NCI-H2171 treated with DMSO at 0.1 percent for 48 hours (cell line): ENCODE measurements around the gene CBLC.

ENCODE experiments used
- DNase-seq: peaks from one replicate; lab custom pipeline; 2025; lab: John Stamatoyannopoulos, UW

Gene CBLC, protein sequence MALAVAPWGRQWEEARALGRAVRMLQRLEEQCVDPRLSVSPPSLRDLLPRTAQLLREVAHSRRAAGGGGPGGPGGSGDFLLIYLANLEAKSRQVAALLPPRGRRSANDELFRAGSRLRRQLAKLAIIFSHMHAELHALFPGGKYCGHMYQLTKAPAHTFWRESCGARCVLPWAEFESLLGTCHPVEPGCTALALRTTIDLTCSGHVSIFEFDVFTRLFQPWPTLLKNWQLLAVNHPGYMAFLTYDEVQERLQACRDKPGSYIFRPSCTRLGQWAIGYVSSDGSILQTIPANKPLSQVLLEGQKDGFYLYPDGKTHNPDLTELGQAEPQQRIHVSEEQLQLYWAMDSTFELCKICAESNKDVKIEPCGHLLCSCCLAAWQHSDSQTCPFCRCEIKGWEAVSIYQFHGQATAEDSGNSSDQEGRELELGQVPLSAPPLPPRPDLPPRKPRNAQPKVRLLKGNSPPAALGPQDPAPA

DNA sequence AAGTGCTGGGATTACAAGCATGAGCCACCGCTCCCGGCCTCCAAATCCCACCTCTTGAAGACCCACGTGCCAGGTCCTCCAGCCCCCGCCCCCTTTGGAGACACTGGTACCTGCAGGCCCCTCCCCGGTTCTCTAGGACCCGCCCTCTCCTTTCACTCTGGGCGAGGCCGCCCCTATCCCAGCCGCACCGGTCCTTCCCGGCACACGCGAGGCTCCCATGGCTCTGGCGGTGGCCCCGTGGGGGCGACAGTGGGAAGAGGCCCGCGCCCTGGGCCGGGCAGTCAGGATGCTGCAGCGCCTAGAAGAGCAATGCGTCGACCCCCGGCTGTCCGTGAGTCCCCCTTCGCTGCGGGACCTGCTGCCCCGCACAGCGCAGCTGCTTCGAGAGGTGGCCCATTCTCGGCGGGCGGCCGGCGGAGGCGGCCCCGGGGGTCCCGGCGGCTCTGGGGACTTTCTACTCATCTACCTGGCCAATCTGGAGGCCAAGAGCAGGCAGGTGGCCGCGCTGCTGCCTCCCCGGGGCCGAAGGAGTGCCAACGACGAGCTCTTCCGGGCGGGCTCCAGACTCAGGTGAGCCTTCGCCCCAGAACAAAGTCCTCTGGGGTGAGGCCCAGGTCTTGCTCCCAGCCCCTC, at the start of gene CBLC:
Gene CBLC, plus strand, starts transcription at position 176 of the 633 bp plus-strand sequence. Its CDS starts 42 bp downstream, at position 218.
- DNase-seq: peak; percentile 13

- no peak for DNase-seq
These were observed 49.5 kb upstream of the CBLC start for GRCh38 chr19:44728178-44728577.

DNA sequence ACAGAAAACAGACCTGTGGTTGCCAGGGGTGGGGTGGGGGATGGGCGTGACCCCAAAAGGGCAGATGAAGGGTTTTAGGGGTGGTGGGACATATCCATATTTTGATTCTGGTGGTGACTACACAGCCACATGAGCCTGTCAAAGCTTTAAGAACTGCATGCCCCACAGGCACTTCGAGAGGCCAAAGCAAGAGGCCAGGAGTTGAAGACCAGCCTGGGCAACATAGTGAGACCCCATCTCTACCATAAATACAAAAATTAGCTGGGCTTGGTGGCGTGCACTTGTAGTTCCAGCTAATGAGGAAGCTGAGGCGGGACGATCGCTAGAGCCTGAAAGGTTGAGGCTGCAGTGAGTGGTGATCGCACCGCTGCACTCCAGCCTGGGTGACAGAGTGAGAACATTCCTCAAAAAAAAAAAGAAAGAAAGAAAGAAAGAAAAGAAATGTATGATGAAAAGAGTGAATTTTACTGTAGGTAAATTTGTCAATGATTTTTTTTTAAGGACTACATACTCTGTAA, 48.1 kb upstream of the CBLC start:
- no peak for DNase-seq

GRCh38 chr19:44731081-44731480, 46.6 kb upstream of the CBLC start:
- no peak for DNase-seq

- no peak for DNase-seq
These were observed 46.1 kb upstream of the CBLC start for GRCh38 chr19:44731622-44732021.

DNA sequence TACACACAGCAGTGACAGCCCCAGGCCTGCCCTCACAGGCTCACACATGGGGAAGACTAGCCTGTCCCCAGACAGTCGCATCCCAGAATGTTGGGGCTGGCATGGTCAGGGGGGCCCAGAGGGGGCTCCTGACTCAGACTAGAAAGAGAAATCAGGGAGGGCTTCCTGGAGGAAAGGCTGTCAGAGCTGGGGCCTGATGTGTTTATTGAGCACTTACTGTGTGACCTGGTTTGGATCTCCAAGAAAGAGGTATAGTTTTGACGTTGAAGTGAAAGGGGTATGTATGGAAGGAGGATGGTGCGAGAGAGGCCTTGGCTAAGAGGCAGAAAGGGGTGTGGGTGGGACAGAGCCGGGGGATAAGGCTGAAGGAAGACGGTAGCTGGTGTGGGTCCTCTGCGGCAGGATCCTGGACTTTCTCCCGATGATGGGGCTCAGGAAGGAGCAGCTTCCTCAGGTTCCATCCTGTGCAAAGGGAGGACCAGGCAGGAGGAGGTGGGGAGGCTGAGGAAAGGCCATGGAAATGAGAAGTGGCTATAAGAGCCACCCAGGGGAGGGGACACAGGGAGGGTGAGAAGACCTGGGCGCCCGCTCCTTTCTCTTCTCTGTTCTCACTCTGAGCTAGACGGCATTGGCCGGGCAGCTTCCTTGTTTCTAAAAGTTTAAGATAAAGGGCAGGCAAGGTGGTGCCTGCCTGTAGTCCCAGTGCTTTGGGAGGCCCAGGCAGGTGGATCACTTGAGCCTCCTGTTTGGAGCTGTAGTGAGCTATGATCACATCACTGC, 45.3 kb upstream of the CBLC start:
- no peak for DNase-seq

- DNase-seq: no peak
These were observed 43.3 kb upstream of the CBLC start for GRCh38 chr19:44734357-44734756.

- DNase-seq: no peak
These were observed 42.7 kb upstream of the CBLC start for GRCh38 chr19:44735011-44735410.

DNA sequence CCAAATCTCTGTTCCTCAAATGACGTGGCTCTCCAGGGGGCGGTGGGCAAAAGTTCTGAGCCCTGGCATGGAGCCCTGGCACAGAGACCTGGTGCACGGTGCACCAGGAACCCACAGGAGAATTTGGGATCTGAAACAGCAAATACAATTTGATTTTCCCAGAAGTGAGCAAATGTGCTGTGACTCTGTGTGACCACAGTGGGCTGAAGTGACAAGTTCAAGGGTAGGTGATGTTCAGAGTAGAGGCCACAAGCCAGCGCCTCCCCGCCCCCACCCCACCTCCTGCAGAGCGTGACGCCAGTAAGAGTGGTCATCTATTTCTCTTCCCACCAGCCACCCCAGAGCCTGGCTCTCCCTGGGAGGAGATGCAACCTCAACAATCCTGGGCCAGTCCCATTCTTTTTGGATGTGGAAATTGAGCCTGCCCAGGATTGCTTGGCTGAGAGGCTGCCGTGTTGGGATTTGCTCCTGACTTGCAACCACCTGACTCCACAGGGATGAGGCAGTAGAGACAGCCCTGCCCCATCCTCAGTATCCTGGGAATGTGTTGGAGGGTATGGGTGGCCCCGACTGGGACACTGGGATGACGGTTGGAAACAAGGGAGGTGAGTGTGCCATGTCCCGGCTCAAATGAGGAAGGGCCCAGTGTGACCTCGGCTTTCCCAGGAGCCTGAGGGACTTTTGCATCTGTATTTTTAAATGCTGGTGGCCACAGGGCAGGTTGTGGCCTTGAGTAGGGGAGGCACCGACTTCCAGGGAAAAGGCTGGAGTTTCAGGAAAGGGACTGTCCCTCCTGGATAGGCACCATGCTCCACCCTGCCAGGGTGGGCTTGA, 40.2 kb upstream of the CBLC start:
- no peak for DNase-seq

GRCh38 chr19:44738136-44738535, 39.6 kb upstream of the CBLC start:
- DNase-seq: no peak

DNA sequence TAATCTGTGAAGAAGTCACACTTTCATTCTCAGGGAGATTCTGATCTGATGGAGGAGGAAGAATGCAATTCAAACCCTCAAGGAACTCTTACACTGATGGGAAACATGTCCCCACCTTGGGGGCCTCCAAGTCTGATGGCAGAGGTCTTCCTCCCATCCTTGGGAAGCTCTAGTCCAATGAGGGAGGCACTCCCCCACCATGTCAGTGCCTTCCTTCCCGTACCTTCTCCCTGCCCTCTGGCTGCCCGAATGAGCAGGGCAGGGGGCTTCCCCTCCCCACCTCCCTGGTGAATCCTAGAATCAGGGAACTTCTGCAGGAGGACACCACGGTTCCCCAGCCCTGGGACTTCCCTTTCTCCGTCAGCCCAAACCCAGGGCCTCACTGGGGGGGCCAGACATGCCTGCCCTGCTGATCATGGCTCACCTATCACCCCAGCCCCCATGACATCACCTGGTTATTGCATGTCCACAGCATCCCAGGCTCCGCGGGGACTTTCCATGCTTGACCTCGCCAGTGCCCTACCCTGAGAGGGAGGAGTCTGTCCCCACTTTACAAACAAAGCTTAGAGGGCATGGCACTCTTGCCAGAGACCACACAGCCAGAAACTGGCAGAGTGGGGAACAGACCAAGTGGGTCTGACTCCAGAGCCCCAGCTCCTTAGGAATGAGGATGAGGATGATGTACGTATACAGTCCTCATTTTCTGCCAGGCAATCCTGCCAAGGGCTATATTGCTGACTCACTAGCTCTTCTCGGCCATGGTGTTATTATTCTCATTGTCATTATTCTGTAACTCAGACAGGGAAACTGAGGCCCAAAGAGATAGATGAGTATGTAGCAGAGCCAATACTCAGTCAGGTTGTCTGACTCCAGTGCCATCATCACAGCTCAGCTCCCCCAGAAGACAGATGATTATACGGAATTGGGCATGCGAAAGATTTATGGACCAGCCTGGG, 38.8 kb upstream of the CBLC start:
- no peak for DNase-seq

- DNase-seq: no peak
These were observed 37.3 kb upstream of the CBLC start for GRCh38 chr19:44740351-44740824.

- DNase-seq: no peak
These were observed 36.4 kb upstream of the CBLC start for GRCh38 chr19:44741258-44741731.

GRCh38 chr19:44741841-44742329, 35.8 kb upstream of the CBLC start:
- DNase-seq: peak; percentile 71

- DNase-seq: no peak
These were observed 35.2 kb upstream of the CBLC start for GRCh38 chr19:44742330-44743061.

- DNase-seq: no peak
These were observed 32.8 kb upstream of the CBLC start for GRCh38 chr19:44744871-44745332.

DNA sequence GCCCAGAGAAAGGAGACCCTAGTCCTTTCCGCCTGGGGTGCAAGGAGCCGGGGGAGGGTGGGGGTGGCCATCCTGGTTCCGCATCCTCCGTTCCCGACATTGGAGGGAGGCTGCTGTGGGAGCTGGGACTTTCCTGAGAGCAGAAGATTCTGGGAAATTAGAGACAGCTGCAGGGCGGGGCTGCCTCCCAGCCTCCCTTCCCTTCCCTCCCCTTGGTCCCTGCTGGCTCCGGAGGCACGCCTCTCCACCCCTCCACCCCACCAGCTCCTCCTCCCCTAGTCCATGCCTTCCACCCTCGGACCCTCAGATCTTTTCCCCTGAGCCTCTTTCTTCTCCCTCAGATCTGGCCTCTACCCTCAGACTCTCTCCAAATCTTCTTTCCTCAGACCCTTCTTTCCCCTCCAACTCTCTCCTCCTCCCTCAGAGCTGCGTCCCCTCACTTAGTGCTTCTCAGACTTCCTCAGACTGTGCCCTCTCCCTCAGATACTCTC, 32.3 kb upstream of the CBLC start:
- DNase-seq: no peak

DNA sequence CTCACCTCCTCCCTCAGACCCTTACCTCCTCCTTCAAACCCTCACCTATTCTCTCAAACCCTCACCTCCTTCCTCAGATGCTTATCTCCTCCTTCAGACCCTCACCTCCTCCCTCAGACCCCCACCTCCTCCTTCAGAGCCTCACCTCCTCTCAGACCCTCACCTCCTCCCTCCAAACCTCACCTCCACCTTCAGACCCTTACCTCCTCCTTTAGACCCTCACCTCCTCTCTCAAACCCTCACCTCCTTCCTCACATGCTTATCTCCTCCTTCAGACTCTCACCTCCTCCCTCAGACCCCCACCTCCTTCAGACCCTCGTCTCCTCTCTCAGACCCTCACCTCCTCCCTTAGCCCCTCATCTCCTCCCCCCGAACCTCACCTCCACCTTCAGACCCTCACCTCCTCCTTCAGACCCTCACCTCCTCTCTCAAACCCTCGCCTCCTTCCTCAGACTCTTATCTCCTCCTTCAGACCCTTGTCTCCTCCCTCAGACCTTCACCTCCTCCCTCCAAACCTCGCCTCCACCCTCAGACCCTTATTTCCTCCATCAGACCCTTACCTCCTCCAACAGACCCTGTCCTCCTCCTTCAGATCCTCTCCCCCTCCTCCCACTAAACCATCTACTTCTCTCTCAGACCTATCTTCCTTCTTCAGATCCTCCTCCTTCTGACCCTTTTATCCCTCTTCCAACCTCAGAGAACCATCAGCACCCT, 31.6 kb upstream of the CBLC start:
- DNase-seq: no peak
